ENCODE results near the gene MZB1. TPM values are rescaled to one million over a fixed set of nuclear protein-coding genes. Genes with fewer than 3 reads are reported as not detected.
"Not testable (repeated sequence)": the region's sequence is repeated elsewhere in the genome, so short reads cannot be mapped to it uniquely, and the experiment has no call there.

Gene MZB1
- total RNA-seq, 1 donor from 2014 or later, result 0.89 TPM

DNA sequence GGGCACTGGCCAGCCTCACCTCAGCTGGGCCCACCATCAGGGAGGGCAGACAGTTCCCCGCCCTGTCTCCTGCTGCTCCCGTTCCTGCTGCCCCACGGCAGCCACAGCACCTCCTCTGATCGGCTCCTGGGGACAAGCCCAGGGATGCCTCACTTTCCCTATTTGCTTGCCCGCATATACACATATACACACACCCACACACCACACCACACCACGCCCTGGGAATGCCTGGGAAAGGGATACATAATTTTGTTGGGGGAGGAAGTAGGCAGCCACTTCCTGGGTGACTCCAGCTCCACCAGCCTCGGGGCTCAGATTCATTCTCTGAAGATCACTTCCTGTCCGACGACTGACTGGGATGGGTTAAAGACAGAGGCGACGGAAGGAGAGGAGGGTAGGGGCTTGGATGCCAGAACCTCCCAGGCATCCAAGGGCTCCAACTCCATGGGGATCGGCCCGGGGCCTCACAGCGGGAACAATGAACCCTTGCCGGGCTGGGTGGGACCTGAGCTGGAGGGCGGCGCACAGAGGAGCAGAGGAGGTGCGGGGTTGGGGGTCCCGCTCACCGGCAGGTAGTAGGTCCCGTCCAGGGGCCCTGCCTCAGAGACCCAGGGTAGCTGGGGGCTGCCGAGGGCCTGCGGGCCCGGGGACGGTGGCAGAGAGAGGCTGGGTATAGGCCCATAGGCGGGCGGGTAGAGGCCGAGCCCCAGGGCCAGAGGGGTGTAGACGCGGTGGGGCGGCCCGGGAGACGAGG, 2.0 kb upstream of the MZB1 start:
- no peak for DNase-seq

DNA sequence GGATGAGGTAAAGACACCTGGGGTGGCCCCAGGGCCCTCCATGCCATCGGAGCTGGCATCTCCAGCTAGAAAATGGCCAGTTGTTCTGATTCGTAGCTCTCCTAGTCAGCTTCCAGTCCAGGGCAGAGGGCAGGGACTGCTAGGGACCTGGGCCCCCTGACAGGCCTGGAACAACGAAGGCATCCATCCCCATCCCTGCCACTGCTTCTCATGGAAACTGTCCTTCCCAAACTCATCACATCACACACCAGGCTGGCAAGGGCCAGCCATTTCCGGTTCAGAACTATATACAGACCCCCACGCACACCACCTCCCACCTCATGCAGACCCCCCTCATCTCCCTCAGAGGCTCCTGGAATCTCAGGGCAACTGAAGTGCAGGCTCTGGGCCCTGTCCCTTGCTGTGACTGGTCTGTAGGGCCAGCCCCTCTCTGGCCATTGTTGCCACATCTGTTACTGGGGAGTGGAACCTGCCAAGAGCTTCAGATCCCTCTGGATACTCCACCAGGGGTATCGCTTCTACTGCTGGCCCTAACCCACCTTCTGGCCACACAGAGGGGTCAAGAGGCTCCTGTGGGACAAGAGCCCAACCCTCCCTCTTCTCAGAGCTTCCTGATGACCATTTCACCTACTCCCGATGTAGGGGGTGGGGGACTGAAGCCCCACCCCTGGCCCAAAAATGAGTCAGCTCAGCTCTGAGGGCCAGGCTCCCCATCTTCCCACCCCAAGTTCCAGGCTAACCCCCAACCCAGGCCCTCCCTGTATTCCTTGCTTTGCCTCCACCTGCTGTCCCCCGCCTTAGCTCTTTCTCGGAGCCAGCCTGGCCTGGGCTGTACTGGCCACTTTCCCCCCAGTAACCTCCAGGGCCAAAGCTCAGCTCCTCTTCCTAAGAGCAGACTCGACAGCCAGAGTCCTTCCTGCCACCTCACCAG, 1.2 kb upstream of the MZB1 start:
- no peak for DNase-seq

DNA sequence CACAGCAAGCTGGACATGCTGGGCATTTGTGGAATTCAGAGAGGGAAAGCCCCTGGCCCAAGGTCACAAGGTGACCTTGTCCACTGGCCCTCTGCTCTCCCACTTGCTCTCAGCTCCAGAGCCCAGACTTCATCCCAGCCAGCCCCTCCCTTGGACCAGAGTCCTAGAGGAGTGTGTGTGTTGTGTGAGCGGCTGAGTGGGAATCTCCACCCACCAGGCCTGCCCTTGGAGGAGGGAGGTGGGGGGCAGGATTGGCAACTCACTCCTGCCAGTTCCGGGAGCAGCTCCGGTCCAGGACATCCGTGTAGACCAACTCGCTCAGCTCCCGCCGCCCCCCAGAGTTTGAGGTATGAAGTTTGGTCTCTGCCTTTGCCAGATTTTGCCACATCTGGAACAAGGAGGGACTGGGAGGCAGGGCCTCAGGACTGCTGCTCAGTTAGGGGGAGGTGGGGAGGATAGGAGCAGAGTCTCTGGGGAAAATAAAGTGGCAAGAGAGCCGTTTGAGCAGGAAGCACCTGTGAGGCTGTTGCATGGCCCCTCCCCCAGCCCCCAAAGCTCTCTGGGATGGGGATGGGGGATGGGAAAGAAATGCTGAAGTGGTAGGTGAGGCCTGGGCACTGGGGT, 1.4 kb downstream of the MZB1 start:
- no peak for DNase-seq

DNA sequence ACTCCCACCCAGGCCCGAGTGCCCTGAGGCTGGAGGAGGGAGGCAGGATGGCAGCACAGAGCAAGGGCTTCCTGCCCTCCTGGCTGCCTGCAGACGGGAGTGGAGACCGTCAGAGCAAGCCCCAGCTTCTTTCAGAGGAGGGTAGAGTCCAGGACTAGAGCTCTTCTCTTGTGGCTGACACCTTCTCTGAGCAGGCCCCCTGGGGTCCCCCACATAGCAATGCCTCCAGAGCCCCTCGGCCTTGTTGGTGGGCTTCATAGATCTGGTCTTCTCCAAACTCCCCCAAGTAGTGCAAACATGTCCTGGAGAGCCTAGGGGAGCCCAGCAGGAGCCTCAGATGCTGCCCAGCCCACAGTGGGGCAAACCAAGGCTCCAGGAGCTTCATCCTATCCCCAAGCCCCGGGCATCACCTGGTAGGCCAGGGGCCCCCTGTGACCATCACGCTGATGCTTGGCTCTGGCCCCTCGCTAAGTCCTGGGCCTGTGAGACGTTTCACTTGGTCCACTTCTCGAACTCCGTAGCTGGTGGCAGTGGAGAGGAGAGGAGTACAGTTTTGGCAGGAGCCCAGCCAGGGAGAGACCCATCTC, 2.0 kb downstream of the MZB1 start:
- no peak for DNase-seq

DNA sequence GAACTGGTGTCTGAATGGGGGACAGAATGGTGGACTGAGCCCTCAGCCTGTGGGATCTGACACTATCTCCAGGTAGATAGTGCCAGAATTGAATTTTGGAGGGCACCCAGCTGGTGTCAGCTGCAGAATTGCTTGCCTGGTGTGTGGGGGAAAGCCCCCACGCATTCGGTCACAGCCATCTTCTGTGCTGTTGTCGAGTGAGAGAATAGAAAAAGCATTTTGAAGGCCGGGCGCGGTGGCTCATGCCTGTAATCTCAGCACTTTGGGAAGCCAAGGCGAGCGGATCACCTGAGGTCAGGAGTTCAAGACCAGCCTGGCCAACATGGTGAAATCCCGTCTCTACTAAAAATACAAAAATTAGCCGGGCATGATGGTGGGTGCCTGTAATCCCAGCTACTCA, 2.8 kb downstream of the MZB1 start:
- not testable (repeated sequence) for DNase-seq

DNA sequence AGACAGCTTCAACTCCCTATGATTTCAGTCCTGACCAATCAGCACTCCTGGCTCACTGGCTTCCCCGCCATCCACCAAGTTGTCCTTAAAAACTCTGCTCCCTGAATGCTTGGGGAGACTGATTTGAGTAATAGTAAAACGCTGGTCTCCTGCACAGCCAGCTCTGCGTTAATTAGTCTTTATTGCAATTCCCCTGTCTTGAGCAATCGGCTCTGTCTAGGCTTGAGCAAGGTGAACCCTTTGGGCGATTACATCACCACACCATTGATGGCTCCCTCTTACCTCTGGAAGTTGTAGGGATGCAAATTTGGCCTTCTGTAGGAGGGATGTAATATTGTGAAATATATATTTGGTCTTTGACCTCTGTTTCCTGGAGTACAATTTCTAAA, 3.7 kb downstream of the MZB1 start:
- no peak for DNase-seq

DNA sequence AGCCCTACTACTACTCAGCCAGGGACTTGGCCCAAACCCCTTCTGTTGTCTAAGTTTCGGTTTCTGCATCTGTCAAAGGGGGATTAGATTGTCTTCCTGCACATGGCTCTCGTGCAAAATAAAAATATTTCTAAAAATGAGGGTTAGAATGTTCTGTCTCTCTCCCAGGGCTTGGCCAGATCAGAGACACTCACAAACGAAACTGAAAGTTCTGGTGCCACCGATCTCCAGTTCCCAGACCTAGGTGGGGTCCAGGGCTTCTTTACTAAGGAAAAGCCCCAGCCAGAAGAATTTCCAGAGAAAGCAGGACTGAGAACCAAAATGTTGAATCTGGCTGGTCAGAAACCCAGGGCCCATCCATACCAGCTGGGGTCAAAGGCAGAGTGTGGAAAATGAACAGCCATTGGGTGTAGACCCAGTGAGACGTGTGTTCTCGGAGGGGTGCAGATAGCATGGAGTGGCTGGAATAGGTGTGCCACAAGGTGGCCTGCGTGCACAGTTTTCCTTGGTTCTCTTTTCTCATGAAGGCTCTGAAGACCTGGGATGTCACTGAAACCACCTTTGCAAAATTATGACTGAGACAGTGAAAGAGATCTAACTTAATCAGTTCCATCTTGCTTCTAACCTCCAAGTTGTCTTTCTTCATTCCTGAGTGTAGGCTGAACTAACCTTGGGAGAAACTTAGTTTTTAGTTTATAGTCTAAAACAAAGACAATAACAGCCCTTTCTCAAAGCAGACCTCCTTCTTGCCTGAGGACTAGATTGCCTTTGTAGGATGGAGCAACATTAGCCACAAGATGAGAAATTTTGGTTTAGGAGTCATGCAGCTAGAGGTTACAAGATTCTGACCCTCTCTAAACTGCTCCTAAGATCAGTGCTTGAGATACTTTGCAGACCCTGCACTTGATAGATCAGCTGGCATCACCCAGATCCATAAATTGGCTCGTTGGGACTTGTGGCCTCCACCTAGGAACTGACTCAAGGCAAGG, 4.4 kb downstream of the MZB1 start:
- no peak for DNase-seq

DNA sequence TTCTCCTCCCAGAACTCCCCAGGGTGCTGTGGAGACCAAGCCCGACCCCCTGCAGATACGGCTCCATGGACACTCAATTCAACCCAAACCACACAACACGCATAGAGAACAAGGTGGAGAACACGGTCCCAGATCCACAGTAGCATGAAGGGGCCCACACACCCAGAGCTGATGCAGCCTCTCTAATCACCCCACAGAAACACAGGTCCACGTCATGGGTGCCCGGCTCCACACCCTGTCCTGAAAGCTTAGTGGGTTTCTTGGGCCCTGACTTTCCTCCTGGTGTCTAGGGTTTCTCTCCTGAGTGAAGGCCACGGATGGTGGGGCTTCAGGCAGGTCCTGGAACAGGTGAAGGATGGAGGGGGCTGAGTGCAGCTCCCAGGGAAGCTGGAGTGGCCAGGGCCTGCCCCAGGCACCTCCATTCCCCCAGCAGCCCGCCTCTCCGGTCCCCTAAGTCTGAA, 5.1 kb downstream of the MZB1 start:
- no peak for DNase-seq

DNA sequence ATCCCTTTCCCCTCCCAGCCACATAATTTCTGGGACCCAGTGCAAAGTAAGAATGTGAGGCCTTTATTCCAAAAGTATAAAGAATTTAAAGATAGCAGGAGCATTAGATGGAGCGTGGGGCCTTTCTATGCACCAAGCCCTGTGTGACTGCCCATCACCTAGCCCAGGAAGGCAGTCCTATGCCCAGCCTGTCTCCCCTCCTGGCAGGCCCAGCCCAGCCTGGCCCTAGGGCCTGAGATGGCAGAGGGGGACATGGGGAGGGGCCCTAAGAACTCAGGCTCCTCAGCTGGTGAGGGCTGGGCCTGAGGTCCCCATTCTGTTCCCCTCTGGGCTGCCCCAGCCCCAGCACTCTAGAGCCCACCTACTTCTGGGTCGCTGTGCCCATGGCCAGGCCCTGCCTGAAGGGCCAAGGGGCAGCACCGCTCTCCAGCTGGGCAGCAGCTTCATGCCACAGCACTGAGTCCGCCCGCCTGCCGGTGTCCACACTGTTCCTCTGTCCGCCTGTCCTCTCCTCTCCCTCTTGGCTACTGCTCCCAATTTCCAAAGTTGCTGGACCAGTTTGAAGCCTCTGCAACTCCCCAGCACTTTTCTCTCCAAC, 5.6 kb downstream of the MZB1 start:
- no peak for DNase-seq

DNA sequence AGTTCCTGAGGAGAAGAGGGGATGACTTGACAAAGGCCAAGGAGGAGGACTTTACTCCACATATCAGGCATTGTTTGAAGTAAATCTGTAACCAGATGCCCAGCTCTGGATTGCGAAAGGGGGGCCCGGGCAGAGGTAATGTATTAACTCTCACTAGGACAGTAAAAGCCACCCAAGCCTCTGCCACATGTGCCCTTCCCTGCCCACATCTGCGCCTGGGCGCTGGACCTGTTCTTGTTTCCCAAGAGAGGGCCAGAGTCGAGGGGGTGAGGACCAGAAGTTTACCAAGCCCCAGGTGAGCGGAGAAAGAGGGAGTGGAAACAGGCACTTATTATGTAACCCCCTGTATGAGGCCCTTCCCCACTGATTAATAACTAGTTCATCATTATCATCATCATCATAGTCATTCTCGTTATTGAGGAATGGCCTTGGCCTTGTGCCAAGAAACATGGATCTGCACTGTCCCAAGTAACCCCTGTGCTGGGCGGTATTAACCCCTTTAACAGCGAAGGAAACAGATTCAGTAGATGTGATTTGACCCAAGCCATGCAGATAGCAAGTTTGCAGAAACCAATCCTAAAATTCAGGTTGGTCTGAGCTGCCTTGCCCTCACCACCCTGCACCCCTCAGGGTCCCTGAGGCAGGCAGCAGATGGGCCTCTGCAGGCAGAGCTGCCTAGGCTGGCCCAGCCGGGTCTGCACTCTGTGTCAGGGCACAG, 6.3 kb downstream of the MZB1 start, which contains the start of gene SLC23A1:
SLC23A1 (minus strand) TSS at position 23 of the 718 bp plus-strand sequence. CDS start 44 bp downstream, outside the sequence.
- no peak for DNase-seq

DNA sequence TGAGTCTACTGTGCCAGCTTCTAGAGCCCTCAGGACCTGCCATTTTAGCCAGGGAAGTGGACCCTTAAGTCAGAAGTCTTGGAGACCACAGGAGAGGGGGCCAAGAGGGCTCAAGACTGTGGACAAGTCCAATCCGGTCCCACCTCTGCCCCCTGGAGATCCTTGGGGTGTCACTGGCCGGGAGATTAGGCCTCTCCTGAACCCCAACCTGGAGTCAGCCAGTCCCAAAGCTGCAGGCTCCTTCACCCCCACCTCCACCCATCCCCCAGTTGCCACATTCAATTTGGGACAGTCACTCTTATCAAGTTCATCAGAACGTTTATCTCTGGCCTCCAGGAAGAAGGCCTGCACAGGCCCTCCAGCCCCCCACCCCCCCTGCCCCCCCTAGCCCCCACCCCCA, 6.9 kb downstream of the MZB1 start:
- no peak for DNase-seq

DNA sequence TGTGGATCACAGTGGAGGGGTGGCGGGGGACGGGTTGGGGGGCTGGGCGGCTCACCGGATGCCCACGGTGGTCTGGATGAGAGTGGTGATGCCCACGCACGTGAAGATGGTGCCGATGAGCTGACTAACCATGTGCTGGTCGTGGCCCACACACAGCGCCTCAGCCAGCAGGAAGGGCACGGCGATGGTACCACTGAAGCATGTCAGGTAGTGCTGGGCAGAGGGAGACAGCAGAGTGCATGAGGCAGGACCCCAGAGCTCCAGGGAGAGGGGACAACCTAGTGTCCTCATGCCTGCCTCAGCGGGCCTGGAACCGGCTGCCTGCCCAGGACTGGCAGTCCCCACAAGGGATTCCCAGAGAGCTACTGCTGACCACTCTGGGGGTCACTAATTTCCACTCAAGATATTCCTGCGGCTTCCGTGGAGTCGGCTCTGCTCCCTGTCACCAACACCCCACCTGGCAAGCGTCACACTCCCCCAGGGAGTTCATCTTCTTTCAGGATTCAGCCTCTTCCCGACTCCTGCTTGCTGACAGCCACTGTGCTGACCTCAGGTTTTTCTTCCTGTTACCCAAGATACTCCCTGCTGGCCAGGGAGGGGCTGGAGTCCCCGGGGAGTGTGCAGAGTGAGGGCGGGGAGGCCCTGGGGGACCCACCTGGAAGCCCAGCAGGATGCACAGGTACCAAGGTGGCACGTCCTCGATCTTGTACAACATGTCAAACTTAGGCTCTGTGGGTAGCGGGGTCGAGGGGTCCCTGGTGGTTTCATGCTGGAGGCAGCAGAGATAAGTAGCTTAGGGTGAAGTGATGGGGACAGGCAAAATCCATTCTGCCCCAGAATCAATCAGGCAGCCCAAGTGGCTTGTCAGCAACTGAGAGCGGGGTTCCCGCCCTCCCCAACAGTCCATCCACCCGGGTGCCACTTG, 7.6 kb downstream of the MZB1 start:
- DNase-seq, result no peak

DNA sequence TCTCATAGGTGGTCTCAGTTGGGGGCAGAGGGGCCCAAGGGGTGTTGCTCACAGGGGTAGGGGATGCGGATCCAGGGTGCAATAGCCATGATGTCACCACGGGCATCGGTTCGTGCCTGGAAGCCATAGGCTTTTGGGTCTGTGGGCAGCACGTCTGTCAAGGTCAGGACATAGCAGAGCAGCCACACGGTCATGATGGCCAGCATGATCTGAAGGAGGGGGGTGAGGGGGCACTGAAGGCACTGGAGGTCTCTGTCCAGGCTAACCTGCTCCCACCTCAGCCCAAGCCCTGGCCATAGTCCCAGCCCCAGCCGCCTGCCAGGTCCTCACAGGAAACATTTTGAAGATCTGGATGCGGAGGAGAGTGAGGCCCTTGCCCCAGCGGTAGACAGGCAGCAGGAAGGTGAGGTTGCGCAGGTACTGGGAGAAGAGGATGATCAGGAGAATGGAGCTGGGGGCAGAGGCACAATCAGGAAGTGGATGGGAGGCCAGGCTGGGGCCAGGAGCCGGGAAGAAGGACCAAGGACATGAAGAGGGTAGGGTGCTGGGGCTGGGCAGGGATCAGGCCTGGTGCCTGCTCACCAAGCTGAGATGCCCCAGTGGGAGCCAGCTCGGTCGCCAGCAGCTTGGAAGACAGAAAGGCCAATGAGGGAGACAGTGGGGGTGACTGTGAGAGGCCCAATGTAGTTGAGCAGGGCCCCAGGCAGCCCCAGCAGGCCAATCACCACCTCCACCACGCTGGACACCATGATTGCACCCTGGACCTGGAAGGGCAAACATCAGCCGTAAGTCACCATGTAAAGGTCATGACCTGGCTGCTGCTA, 9.9 kb downstream of the MZB1 start:
- DNase-seq, result no peak

DNA sequence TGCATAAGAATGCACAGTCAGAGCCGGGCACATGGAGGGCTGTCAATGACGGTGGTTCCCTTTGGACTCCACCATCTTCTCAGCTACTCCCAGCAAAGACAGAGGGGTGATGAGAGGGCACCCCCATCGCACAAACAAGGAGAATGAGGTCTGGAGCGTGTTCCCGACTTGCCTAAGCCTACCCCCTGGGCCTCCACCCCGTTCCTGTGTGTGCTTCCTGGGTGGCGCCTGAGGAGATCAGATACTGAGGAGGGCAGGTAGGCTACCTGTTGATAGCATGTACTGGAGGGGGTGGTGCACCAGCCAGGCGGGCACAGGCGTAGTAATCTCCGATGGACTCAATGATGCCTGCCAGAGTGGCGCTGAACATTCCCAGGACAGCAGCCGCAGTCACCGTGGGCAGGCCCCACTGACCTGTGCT, 10.8 kb downstream of the MZB1 start:
- no peak for DNase-seq

DNA sequence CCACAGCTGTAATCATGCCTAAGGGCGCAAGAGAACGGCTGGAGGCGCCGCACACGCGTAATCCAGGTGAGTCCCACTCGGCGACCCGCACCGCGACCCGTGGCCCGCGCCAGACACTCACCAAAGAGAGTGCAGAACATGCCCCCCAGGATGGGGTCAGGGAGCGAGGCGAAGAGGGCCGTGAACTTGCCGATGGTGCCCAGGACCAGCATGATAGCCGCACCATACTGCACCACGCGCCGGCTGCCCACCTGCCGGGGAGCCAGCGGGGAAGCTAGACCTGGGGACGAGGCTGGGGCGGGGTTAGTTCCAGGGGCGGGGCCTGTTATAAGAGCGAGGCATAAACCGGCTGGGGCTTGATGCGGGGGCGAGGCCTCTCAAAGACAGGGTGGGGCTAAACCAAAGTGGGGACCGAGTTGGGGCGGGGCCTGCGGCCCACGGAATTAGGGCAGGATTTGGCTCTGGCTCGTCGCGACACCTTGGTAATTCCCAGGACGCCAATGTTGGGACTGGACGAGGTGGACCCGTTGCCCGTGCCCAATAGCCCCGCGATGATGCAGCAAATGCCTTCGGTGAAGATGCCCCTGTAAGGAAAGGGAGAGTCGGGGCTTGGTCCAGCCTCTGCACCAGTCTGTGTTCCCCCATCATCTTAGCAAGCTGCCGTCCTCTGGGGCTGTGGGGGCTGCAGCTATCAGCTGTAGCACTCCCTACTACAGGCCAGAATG, 11.4 kb downstream of the MZB1 start:
- no peak for DNase-seq

DNA sequence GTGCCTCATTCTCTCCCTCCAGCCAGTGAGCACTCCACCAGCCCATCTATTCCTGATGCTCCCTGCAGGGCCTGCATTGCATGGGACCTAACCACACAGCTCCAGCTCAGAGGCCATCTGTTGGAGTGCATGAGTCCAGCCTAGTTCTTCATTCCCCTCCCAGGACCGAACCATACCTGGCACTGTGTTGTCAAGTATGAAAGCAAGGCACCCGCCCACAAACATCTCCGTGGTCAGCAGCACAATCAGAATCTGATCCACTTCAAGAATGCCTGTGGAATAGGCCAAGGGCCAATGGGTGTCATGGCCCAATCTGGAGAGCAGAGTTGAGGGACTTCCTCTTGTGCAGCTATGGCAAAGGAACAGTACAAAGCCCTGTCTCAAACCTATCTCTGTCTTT, 12.5 kb downstream of the MZB1 start:
- DNase-seq, result no peak

DNA sequence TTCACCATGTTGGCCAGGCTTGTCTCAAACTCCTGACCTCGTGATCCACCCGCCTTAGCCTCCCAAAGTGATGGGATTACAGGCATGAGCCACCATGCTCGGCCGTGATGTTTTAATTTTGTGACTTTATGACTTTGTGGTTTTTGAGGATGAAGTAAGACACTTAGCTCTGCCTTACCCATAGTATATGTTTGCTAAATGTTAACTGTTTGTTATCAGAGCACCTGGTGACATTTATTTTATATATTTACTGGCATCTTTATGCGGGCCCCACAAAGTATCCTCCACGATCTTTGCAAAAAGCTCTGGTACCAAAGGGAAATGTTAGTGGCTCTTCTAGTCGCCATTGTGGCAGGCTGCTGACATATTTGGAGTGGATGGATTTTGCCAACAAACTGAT, 13.3 kb downstream of the MZB1 start:
- DNase-seq, result no peak
